A673 (cell line): ENCODE measurements around the gene FTCDNL1. TPM values are rescaled to one million over a fixed set of nuclear protein-coding genes. Genes with fewer than 3 reads are reported as not detected.

Experiments used
- BruUV-seq: library from RNA; stranded (reverse); fragments of 400-500 nt; replicated peaks from 2 replicates; lab custom pipeline; 2021; lab: Mats Ljungman, UMichigan
- CTCF ChIA-PET: fragments of 300-600 bp; sonication (Branson Sonifier 250); formaldehyde crosslinking; loops from one replicate; lab custom pipeline; 2022; ENCODE audit warnings: antibody characterized with exemption; lab: Charles Lee
- POLR2A ChIA-PET: fragments of 300-600 bp; sonication (Branson Sonifier 250); formaldehyde crosslinking; loops from one replicate; lab custom pipeline; 2022; ENCODE audit warnings: antibody characterized with exemption; ENCODE audit not compliant: low non-redundant PET; lab: Charles Lee
- DNase-seq: peaks from one replicate; pipeline ENCODE4 v3.0.0-alpha.2; 2015; ENCODE audit warnings: low spot score
- H3K27ac ChIP-seq: fragments of 200-600 bp; sonication (generic); 2 replicates; pipeline ENCODE4 v1.5.1; 2016; ENCODE audit warnings: mixed run types, low read depth, mild to moderate bottlenecking, mixed read lengths, antibody characterized with exemption, low read length; ENCODE audit not compliant: poor library complexity, severe bottlenecking
- H3K27me3 ChIP-seq: fragments of 200-600 bp; sonication (generic); replicated peaks from 2 replicates; pipeline ENCODE4 v1.6.1; 2017; ENCODE audit warnings: mixed run types, low read depth, mild to moderate bottlenecking, mixed read lengths, antibody characterized with exemption, low read length; ENCODE audit not compliant: insufficient read depth, poor library complexity
- H3K36me3 ChIP-seq: fragments of 200-600 bp; sonication (generic); 2 replicates; pipeline ENCODE4 v1.6.1; 2016; ENCODE audit warnings: mixed run types, mild to moderate bottlenecking, mixed read lengths, antibody characterized with exemption, low read length; ENCODE audit not compliant: insufficient read depth, poor library complexity, severe bottlenecking
- H3K4me1 ChIP-seq: fragments of 200-600 bp; sonication (generic); 2 replicates; pipeline ENCODE4 v1.6.1; 2017; ENCODE audit warnings: mixed run types, mild to moderate bottlenecking, mixed read lengths, antibody characterized with exemption, low read length; ENCODE audit not compliant: insufficient read depth, poor library complexity, severe bottlenecking
- H3K4me3 ChIP-seq: fragments of 200-600 bp; sonication (generic); 2 replicates; pipeline ENCODE4 v1.5.1; 2016; ENCODE audit warnings: low read depth, mixed run types, mild to moderate bottlenecking, mixed read lengths, low read length; ENCODE audit not compliant: poor library complexity, severe bottlenecking
- H3K9me3 ChIP-seq: fragments of 200-600 bp; sonication (generic); 2 replicates; pipeline ENCODE4 v1.6.1; 2016; ENCODE audit warnings: mixed run types, low read depth, mild to moderate bottlenecking, mixed read lengths, antibody characterized with exemption, low read length; ENCODE audit not compliant: poor library complexity, severe bottlenecking
- EZH2 ChIP-seq: fragments of 200-600 bp; sonication (generic); IDR thresholded peaks from 2 replicates; pipeline ENCODE4 v1.6.1; 2017; ENCODE audit warnings: borderline replicate concordance, low read depth, mild to moderate bottlenecking, mixed read lengths, antibody characterized with exemption, low read length; ENCODE audit not compliant: poor library complexity, severe bottlenecking
- intact Hi-C: fragments of 100-400 bp; cut with micrococcal nuclease; formaldehyde crosslinking; loops from one replicate; pipeline ENCODE4 v1.10.0; 2022; ENCODE audit not compliant: unreplicated experiment
- total RNA-seq: library from RNA; stranded (reverse); gene quantifications from 2 replicates; pipeline ENCODE4 v1.2.3, GENCODE V29; 2021
- TF ChIP-seq, protein P1 (sequence below): fragments of 300-800, 200-600 bp; sonication (generic); conservative IDR thresholded peaks from 2 replicates; pipeline ENCODE4 v1.5.1; 2017; ENCODE audit warnings: low read depth, mild to moderate bottlenecking, antibody characterized with exemption, low read length, moderate library complexity, mixed read lengths

The FTCDNL1 gene
- total RNA-seq, 1 experiment from 2014 or later: 0.88 TPM

DNA sequence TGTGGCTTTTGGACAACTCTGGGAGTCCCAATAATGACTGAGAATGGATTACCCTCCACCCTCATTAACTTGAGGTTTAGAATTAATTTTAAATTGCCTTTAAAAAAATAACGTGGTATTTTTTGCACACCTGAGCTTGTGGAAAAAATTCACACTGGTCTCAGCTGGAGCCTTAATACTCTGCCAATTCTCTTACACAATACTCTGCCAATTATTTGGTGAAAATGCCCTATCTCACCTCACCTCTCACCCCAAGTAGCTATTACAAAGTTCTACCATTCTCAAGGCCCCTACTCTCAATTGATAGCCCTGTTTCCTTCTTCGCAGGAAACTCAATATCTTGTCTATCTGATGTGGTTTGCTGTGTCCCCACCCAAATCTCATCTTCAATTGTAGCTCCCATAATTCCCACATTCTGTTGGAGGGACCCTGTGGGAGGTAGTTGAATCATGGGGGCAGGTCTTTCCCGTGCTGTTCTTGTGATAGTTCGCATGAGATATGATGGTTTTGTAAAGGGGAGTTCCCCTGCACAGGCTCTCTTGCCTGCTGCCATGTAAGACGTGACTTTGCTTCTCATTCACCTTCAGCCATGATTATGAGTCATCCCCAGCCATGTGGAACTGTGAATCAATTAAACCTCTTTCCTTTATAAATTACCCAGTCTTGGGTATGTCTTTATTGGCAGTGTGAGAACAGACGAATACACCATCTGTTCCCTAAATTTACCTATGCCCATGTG is 32.7 kb upstream of the FTCDNL1 start:
- ChIA-PET CTCF (no interaction called here), POLR2A (no interaction called here)
- Histone ChIP-seq H3K27me3 (no peaks in the 10 kb centered on the region), H3K9me3 (peaks cover 4% of the 10 kb centered on the region), H3K36me3 (no peaks in the 10 kb centered on the region), H3K27ac (no peak overlapping the region), H3K4me3 (no peak overlapping the region), H3K4me1 (no peaks in the 10 kb centered on the region)
- TF ChIP-seq, protein P1, sequence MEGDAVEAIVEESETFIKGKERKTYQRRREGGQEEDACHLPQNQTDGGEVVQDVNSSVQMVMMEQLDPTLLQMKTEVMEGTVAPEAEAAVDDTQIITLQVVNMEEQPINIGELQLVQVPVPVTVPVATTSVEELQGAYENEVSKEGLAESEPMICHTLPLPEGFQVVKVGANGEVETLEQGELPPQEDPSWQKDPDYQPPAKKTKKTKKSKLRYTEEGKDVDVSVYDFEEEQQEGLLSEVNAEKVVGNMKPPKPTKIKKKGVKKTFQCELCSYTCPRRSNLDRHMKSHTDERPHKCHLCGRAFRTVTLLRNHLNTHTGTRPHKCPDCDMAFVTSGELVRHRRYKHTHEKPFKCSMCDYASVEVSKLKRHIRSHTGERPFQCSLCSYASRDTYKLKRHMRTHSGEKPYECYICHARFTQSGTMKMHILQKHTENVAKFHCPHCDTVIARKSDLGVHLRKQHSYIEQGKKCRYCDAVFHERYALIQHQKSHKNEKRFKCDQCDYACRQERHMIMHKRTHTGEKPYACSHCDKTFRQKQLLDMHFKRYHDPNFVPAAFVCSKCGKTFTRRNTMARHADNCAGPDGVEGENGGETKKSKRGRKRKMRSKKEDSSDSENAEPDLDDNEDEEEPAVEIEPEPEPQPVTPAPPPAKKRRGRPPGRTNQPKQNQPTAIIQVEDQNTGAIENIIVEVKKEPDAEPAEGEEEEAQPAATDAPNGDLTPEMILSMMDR: no peak
- no peak for TF ChIP-seq EZH2
- no peak for DNase-seq
- no TSS peak for BruUV-seq
- intact Hi-C loops: no loop called here

DNA sequence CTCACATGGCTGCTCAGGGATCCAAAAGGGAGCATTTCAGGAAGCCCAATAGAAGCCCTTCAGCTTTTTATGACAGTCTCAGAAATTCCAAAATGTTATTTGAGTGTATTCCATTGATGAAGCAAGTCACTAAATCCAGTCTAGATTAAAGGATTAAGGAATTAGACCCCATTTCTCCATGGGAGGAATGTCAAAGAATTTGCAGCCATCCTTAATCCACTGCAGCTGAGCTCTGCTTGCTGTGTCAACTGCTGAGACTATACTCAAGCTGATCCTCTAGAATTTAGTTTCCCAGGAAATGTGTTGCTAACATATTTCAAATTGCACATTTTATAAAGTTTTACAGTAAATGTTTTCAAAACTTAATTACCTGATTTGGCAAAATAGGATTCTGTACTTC is 31.7 kb upstream of the FTCDNL1 start:
- CTCF ChIA-PET: no interaction called here
- POLR2A ChIA-PET: no interaction called here
- no peaks in the 10 kb centered on the region for H3K27me3 ChIP-seq
- BruUV-seq: no TSS peak
- intact Hi-C loops: no loop called here
- no peak overlapping the region for H3K27ac ChIP-seq
- H3K9me3 ChIP-seq: peaks cover 4% of the 10 kb centered on the region
- DNase-seq: no peak
- no peaks in the 10 kb centered on the region for H3K36me3 ChIP-seq
- H3K4me3 ChIP-seq: no peak overlapping the region
- TF ChIP-seq EZH2: no peak
- TF ChIP-seq, protein P1: no peak
- H3K4me1 ChIP-seq: no peaks in the 10 kb centered on the region

DNA sequence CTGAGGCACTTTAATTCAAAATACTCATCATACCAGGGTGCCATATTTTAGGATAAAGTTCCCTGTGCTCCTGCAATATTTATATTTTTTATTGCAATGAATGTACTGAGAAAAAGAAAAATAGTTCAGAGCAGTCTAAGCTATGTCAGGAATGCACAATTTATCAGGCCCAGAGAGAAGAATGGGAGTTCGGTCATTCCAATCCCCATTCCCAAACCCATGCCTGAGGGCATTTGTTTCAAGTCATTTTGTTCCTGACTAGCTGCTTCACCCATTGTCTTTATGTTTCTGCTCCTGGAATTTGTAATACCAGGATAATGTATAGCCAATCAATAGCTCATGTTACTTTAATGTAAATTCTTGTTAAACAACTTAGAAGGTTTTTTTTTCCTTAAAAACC is 24.4 kb upstream of the FTCDNL1 start:
- Histone ChIP-seq H3K9me3 (no peaks in the 10 kb centered on the region), H3K4me1 (peaks cover 4% of the 10 kb centered on the region), H3K27ac (no peak overlapping the region), H3K4me3 (no peak overlapping the region), H3K27me3 (no peaks in the 10 kb centered on the region), H3K36me3 (no peaks in the 10 kb centered on the region)
- no TSS peak for BruUV-seq
- POLR2A ChIA-PET: no interaction called here
- no peak for DNase-seq
- CTCF ChIA-PET: no interaction called here
- no peak for TF ChIP-seq EZH2
- TF ChIP-seq, protein P1: no peak
- intact Hi-C loops: no loop called here
